Fibroblast of lung (primary cell): ENCODE data around the gene HTRA3.

Source experiments
- CTCF ChIP-seq, 2 donors: IDR thresholded peaks in 1 of 2; conservative IDR thresholded peaks in 1 of 2; 1 replicate in 1 of 2; 2 replicates in 1 of 2; pipeline ENCODE4 v1.5.1; 2011 to 2012; ENCODE audit warnings: low read length in 2 of 2, control low read depth in 1 of 2, inconsistent platforms in 1 of 2, low read depth in 1 of 2, mild to moderate bottlenecking in 1 of 2
- EZH2 ChIP-seq: IDR thresholded peaks from 2 replicates; pipeline ENCODE4 v1.5.1; 2012; ENCODE audit warnings: low read length, control low read depth, mild to moderate bottlenecking; ENCODE audit errors: missing control alignments

DNA sequence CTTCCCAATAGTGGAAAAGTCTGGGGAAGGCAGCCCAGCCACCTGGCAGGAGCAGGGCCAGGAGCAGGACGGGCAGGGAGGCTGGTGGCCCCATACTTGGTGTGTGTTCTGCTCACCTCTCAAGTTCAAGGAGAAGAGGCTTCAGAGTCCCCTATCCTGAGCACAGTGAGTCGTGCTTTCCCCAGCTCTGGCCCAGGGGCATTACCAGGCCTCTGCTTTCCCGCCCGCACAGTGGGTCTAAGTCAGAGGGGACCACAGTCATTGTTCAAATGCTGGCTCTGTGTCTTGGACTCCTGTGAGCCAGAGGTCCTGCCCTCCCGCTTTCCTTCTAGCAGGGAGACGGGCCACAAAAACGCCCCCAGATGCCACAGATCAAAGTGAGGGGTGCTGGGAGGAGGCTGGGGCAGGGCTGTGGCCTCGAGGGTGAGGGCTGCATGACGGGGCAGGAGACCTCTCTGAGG lies 27.6 kb downstream of the HTRA3 start:
- TF ChIP-seq CTCF (conservative IDR thresholded peaks at IDR 0.05 in 1 of 2, IDR thresholded peaks at IDR 0.05 in 1 of 2; ENCODE audit: low read depth in 1 of 2, low read length in 2 of 2) (no peak), EZH2 (no peak)
